HG03469 (cell line): Measurements from ENCODE around the gene MORC3.
"Not testable (repeated sequence)": the region's sequence is repeated elsewhere in the genome, so short reads cannot be mapped to it uniquely, and the experiment has no call there.

ENCODE experiments used
- ATAC-seq: cut with Tn5 transposase; IDR thresholded peaks from one replicate; pipeline ENCODE4 v1.9.1; 2021; ENCODE audit warnings: mild to moderate bottlenecking, moderate library complexity, moderate number of reproducible peaks; ENCODE audit not compliant: unreplicated experiment

MORC3 gene

GRCh38 chr21:36319767-36320420 is at the start of gene MORC3:
TSS of gene MORC3 (plus strand) at chr21:36320197. CDS start at chr21:36320265, 68 bp downstream.
- peak; percentile 80 for ATAC-seq

DNA sequence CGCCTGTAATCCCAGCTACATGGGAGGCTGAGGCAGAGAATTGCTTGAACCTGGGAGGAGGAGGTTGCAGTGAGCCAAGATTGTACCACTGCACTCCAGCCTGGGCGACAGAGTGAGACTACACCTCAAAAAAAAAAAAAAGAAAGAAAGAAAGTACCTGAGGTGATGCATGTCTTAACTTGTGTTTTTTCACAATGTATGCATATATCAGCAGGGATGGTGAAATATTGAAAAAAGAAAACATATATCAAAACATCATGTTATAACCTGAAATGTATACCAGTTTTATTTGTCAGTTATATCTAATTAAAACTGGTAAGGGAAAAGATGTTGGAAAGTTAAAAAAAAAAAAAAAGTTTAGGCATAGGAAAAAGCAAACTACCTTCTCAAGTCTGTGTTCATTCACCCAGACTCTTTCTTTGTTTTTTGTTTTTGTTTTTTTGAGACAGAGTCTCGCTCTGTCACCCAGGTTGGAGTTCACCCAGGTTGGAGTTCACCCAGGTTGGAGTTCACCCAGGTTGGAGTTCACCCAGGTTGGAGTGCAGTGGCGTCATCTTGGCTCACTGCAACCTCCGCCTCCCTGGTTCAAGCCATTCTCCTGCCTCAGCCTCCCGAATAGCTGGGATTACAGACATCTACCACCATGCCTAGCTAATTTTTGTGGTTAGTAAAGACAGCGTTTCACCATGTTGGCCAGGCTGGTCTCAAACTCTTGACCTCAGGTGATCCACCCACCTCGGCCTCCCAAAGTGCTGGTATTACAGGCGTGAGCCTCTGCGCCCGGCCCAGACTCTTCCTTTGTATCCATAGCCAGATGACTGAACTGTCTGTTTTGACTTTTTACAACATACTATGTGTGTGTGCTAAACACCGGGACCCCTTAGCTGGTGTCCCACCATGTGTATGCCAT is 49.0 kb upstream of the MORC3 start:
- ATAC-seq, result not testable (repeated sequence)

DNA sequence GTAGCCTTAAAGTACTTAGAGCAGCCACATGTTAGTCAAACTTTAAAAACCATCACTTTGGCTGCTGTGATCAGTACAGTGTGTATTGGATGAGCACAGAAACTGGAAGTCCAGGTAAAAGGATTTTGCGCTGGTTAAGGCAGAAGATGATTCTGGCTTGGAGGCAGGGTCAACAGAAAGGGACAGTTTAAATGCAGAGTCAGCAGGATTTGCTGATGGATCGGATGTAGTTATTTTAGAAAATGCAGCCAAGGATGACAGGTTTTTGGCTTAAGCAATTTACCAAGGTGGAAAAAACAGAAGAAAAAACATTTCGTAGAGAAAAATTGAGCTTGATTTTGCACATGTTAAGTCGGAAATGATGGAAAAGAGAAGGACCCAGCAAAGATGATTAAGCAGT is 45.9 kb upstream of the MORC3 start:
- no peak for ATAC-seq

DNA sequence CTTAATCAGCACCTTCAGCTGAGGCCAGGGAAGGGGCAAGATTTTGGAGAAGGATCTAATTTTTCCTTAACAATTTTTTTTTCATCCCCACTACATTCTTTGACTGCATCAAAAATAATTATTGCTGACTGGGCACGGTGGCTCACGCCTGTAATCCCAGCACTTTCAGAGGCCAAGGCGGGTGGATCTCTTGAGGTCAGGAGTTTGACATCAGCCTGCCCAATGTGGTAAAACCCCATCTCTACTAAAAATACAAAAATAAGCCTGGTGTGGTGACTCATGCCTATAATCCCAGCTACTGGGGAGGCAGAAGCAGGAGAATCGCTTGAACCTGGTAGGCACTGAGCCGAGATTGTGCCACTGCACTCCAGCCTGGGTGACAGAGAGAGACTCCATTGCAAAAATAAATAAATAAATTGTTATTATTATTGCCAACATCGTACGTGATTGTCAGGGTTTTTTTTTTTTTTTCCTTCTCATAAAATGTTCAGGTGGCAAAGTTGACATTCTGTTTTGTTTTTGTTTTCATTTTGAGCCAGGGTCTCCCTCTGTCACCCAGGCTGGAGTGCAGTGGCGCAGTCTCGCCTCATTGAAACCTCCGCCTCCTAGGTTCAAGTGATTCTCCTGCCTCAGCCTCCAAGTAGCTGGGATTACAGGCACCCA is 37.3 kb upstream of the MORC3 start:
- ATAC-seq, result no peak

GRCh38 chr21:36283231-36283622 is 36.8 kb upstream of the MORC3 start:
- ATAC-seq, result not testable (repeated sequence)

GRCh38 chr21:36288651-36289243 is 31.2 kb upstream of the MORC3 start:
- peak; percentile 33 for ATAC-seq

GRCh38 chr21:36291509-36291908 is 28.5 kb upstream of the MORC3 start:
- ATAC-seq, result no peak

DNA sequence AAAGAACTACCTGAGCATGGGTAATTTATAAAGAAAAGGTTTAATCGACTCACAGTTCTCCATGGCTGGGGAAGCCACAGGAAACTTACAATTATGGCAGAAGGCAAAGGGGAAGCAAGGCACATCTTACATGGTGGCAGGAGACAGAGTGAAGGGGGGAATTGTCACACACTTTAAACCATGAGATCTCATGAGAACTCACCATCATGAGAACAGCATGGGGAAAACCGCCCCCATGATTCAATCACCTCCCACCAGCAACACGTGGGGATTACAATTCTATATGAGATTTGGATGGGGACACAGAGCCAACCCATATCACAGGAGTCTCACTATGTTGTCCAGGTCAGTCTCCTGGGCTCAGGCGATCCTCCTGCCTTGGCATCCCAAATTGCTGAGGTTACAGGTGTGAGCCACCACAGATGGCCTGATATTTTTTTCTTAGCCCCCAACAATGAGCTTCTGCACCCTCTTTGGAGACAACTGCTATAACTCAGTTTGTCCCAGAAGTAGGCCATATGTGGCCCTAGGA is 22.5 kb upstream of the MORC3 start:
- no peak for ATAC-seq

DNA sequence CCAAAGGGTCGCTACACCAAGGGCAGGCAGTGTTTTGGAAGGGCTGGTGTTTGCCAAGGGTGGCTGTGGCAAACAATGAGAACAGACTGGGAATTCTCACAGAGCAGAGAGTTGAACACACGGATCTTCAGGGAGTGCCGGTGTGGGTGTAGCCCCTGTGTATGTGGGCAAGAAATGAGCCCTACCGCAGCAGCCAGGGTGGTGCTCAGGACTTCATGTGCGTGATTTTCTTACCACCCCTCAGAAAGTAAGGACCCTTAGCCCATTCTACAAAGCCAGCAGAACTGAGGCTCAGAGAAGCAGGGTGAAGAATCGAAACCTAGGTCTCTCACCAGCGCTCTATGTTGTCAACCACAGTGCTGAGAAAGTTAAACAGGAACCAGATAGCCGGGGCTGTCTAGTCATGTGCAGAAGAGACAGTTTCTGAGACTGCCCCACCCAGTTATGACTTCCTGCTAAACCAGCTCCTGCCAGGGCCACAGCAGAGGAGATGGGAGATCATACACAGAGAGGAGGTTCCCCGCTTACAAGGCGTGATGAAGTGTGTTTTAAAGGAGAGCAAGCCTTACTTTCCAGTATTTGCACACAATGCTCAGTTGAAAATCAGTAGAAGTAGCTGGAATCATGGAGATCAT is 21.9 kb upstream of the MORC3 start:
- ATAC-seq, result peak; percentile 95

- no peak for ATAC-seq
Measured at GRCh38 chr21:36306872-36307534, 13.0 kb upstream of the MORC3 start.

DNA sequence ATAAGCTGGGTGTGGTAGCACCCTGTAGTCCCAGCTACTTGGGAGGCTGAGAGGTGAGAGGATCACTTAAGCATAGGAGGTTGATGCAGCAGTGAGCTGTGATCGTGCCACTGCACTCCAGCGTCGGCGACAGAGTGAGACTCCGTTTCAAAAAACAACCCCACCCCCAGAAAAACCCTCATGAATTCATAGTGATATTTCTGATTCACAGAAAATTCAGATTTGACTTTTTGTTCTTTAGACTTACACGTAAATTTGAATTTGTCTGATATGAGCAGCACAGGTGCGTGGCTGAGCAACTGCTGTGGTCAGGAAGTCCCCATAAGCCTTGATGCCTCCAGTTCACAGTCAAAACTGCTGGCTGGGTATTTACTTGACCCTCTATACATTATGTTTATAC is 10.0 kb upstream of the MORC3 start:
- no peak for ATAC-seq

DNA sequence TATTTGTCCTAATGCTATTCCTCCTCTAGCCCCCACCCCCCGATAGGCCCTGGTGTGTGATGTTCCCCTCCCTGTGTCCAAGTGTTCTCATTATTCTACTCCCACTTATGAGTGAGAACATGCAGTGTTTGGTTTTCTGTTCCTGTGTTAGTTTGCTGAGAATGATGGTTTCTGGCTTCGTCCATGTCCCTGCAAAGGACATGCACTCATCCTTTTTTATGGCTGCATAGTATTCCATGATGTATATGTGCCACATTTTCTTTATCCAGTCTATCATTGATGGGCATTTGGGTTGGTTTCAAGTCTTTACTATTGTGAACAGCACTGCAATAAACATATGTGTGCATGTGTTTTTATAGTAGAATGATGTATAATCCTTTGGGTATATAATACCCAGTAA is 6.6 kb upstream of the MORC3 start:
- not testable (repeated sequence) for ATAC-seq

GRCh38 chr21:36316045-36316444 is 4.0 kb upstream of the MORC3 start:
- ATAC-seq, result not testable (repeated sequence)

GRCh38 chr21:36316872-36317484 is 3.0 kb upstream of the MORC3 start:
- ATAC-seq, result no peak

DNA sequence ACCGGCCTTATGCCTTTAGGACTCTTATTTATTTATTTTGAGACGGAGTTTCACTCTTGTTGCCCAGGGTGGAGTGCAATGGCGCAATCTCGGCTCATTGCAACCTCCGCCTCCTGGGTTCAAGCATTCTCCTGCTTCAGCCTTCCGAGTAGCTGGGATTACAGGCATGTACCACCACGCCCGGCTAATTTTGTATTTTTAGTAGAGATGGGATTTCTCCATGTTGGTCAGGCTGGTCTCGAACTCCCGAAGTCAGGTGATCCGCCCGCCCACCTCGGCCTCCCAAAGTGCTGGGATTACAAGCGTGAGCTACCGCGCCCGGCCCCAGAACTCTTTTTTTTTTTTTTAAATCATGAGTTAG is 611 bp upstream of the MORC3 start:
- ATAC-seq, result not testable (repeated sequence)

- ATAC-seq, result peak; percentile 7
Measured at GRCh38 chr21:36320421-36321324, 676 bp downstream of the MORC3 start.

DNA sequence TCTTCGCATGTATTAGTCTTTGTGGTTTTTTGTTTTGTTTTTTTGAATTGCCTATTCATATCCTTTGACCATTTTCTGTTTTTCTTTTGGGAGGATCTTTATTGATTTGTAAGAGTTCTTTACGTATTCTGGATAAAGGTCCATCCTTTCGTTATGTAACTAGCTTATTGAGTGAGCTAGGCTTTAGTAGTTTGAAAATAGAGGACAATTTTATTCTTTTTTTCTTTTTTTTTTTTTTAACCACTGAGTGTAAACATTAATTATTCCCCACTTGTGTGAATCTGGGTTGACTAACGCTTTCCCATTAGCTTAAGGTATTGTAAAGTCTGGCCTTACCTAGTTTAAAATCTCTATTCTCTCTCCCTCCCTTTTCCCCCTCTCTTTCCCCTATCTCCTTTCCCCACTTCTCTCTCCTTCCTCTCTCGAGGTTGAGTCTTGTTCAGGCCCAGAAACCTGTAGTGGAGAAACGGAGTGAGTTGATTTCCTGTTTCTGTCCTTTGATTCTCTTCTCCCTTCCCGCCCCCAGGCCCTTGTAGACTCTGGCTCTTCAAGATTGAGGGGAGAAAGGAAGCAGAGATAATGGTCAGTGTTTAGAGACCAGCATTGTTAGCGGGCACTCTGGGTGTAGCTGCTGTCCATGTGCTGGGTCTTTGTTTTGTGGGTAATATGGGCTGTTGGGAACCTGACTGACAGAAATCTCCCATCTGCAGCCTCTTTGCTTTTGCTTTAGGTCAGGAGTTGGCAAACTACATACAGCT is 1.5 kb downstream of the MORC3 start:
- no peak for ATAC-seq

GRCh38 chr21:36322083-36322424 is 2.1 kb downstream of the MORC3 start:
- no peak for ATAC-seq
